HEK293T (cell line): Measurements from ENCODE around the gene RIMBP2.

ENCODE experiments used
- CTCF ChIA-PET: fragments of 350-600 bp; formaldehyde crosslinking; extraction: SDS; loops from one replicate; lab custom pipeline; 2021; ENCODE audit warnings: antibody characterized with exemption, inconsistent platforms; lab: Yijun Ruan, JAX
- POLR2A ChIA-PET: fragments of 350-600 bp; formaldehyde crosslinking; extraction: SDS; loops from one replicate; lab custom pipeline; 2020; ENCODE audit warnings: antibody characterized with exemption, inconsistent platforms; lab: Yijun Ruan, JAX
- DNase-seq: peaks from one replicate; pipeline ENCODE4 v3.0.0; 2012; ENCODE audit warnings: mixed read lengths; ENCODE audit errors: extremely low spot score
- ARNT ChIP-seq: fragments of 450-650 bp; IDR thresholded peaks from 2 replicates; pipeline ENCODE4 v1.6.1; 2017; ENCODE audit warnings: mild to moderate bottlenecking
- BHLHE40 ChIP-seq: fragments of 450-650 bp; IDR thresholded peaks from 2 replicates; pipeline ENCODE4 v1.6.1; 2016; ENCODE audit warnings: mild to moderate bottlenecking, moderate library complexity, borderline replicate concordance
- CTBP1 ChIP-seq: fragments of 450-650 bp; IDR thresholded peaks from 2 replicates; pipeline ENCODE4 v1.6.1; 2016; ENCODE audit warnings: borderline replicate concordance
- ELF4 ChIP-seq: fragments of 450-650 bp; IDR thresholded peaks from 2 replicates; pipeline ENCODE4 v1.6.1; 2017; ENCODE audit warnings: antibody characterized with exemption
- FOXA1 ChIP-seq: fragments of 450-650 bp; IDR thresholded peaks from 2 replicates; pipeline ENCODE4 v1.6.1; 2016; ENCODE audit warnings: mild to moderate bottlenecking
- FOXK2 ChIP-seq: fragments of 450-650 bp; IDR thresholded peaks from 2 replicates; pipeline ENCODE4 v1.6.1; 2016; ENCODE audit warnings: mild to moderate bottlenecking
- FOXM1 ChIP-seq: fragments of 450-650 bp; IDR thresholded peaks from 2 replicates; pipeline ENCODE4 v1.6.1; 2017; ENCODE audit warnings: mild to moderate bottlenecking, borderline replicate concordance
- HDGF ChIP-seq: fragments of 450-650 bp; IDR thresholded peaks from 2 replicates; pipeline ENCODE4 v1.6.1; 2017; ENCODE audit warnings: antibody characterized with exemption, borderline replicate concordance
- L3MBTL2 ChIP-seq: fragments of 450-650 bp; conservative IDR thresholded peaks from 2 replicates; pipeline ENCODE4 v1.6.1; 2016; ENCODE audit warnings: mild to moderate bottlenecking
- LEF1 ChIP-seq: fragments of 450-650 bp; IDR thresholded peaks from 2 replicates; pipeline ENCODE4 v1.6.1; 2017; ENCODE audit warnings: mild to moderate bottlenecking, borderline replicate concordance
- NFRKB ChIP-seq: fragments of 450-650 bp; IDR thresholded peaks from 2 replicates; pipeline ENCODE4 v1.6.1; 2016; ENCODE audit warnings: mild to moderate bottlenecking, moderate library complexity
- PKNOX1 ChIP-seq: fragments of 450-650 bp; IDR thresholded peaks from 2 replicates; pipeline ENCODE4 v1.6.1; 2016
- SP1 ChIP-seq: fragments of 450-650 bp; IDR thresholded peaks from 2 replicates; pipeline ENCODE4 v1.6.1; 2017
- SUZ12 ChIP-seq: fragments of 450-650 bp; IDR thresholded peaks from 2 replicates; pipeline ENCODE4 v1.6.1; 2016; ENCODE audit warnings: mild to moderate bottlenecking
- TARDBP ChIP-seq: fragments of 450-650 bp; IDR thresholded peaks from 2 replicates; pipeline ENCODE4 v1.6.1; 2016
- ZNF384 ChIP-seq: fragments of 450-650 bp; IDR thresholded peaks from 2 replicates; pipeline ENCODE4 v1.6.1; 2016

The RIMBP2 gene

GRCh38 chr12:130719263-130719859 is 3.3 kb upstream of the RIMBP2 start:
- POLR2A ChIA-PET, result no interaction called here
- no peak for DNase-seq

GRCh38 chr12:130717752-130718151 is 1.7 kb upstream of the RIMBP2 start:
- CTCF ChIA-PET, result no interaction called here
- POLR2A ChIA-PET, result no interaction called here
- DNase-seq, result no peak
- TF ChIP-seq FOXK2, result no peak
- no peak for TF ChIP-seq HDGF
- no peak for TF ChIP-seq TARDBP
- no peak for TF ChIP-seq SP1
- TF ChIP-seq LEF1, result no peak
- TF ChIP-seq SUZ12, result no peak
- TF ChIP-seq FOXM1, result no peak
- TF ChIP-seq ARNT, result no peak
- no peak for TF ChIP-seq PKNOX1
- TF ChIP-seq CTBP1, result no peak
- no peak for TF ChIP-seq BHLHE40
- TF ChIP-seq L3MBTL2, result no peak

More at GRCh38 chr12:130719263-130719859, 3.3 kb upstream of the RIMBP2 start:
- TF ChIP-seq CTBP1 (no peak), FOXM1 (no peak), ZNF384 (no peak), PKNOX1 (no peak), NFRKB (no peak), LEF1 (no peak), ELF4 (no peak), HDGF (no peak), FOXA1 (no peak), L3MBTL2 (no peak), ARNT (no peak), SP1 (no peak), SUZ12 (no peak), TARDBP (no peak), FOXK2 (no peak)
- CTCF ChIA-PET, result no interaction called here

GRCh38 chr12:130716969-130717366 is 869 bp upstream of the RIMBP2 start:
- ChIA-PET CTCF (no interaction called here), POLR2A (no interaction called here)
- no peak for DNase-seq
- TF ChIP-seq LEF1 (no peak), SP1 (no peak), L3MBTL2 (no peak), NFRKB (no peak), ZNF384 (no peak), SUZ12 (no peak), HDGF (no peak), FOXK2 (no peak), ELF4 (no peak), PKNOX1 (no peak), FOXM1 (no peak)

- POLR2A ChIA-PET, result no interaction called here
- no peak for DNase-seq
- TF ChIP-seq BHLHE40, result no peak
- CTCF ChIA-PET, result no interaction called here
These were observed 725 bp downstream of the RIMBP2 start for GRCh38 chr12:130715150-130715997.

- ChIA-PET POLR2A (no interaction called here), CTCF (no interaction called here)
- DNase-seq, result no peak
- TF ChIP-seq L3MBTL2 (no peak), SUZ12 (no peak), SP1 (no peak), ZNF384 (no peak), TARDBP (no peak), NFRKB (no peak), ELF4 (no peak), FOXA1 (no peak), BHLHE40 (no peak), HDGF (no peak), ARNT (no peak), CTBP1 (no peak), FOXK2 (no peak), FOXM1 (no peak), PKNOX1 (no peak)
These were observed 1.4 kb downstream of the RIMBP2 start for GRCh38 chr12:130714591-130715149.
